ENCODE measurements around the gene MEGF11.
A peak's percentile ranks its signal among the peaks of the same experiment; 100 is the strongest.

The MEGF11 gene

DNA sequence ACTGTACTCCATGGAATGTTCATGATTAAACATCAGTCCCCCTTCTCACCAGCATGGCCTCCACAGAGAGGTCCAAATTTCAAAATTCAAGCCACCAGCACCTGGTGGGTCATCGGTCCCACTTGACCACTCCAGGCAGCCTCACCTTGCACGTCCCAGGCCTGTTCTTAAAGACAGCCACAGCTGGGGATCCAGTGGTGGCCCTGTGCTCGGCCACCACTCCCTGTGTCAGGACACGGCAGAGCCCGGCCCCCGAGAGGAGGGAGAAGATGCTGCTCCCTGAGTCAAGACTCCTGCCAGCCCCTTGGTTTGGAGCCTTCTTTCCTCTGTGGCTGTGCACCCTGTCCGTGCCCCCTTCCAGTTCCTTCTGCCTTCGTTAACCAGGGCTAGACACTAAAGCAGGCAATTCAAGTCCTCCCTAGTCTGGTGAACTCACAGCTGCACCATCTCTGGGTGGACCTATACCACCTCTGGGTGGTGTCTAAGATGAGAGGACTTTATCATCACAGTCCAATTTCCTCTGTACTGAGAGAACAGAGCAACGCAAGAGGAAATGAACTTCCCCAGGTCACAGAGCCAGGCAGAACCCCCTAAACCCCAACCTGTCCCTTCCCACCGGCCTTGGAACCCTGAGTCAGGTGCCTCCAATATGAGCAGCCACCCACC is 97.1 kb downstream of the MEGF11 start:
- Histone ChIP-seq H3K4me1 (ENCODE audit: insufficient read depth, low read length, severe bottlenecking) (peaks cover 92% of the 10 kb centered on the region), H3K79me2 (ENCODE audit: insufficient read depth, low read length) (peaks cover 23% of the 10 kb centered on the region), H2AFZ (ENCODE audit: low read length) (no peak overlapping the region), H3K27ac (ENCODE audit: low read depth, low read length, poor library complexity, severe bottlenecking) (peak overlapping the region; percentile 100), H3F3A (ENCODE audit: insufficient read depth, low read length) (peaks cover 3% of the 10 kb centered on the region; the same call in 1 of the 2 replicates), H3K36me3 (ENCODE audit: insufficient read depth, low read length) (peaks cover 18% of the 10 kb centered on the region), H3K9ac (ENCODE audit: low read length) (peak overlapping the region; percentile 85), H3K9me3 (ENCODE audit: low read length) (no peaks in the 10 kb centered on the region), H3K27me3 (ENCODE audit: insufficient read depth, low read length) (no peaks in the 10 kb centered on the region), H3K4me3 (ENCODE audit: low read depth, low read length, poor library complexity, severe bottlenecking) (peak overlapping the region; percentile 86), H3K4me2 (ENCODE audit: low read length) (peak overlapping the region; percentile 72), H4K20me1 (ENCODE audit: insufficient read depth, low read length) (no peaks in the 10 kb centered on the region), H3K9me2 (ENCODE audit: low read depth, low read length) (no peaks in the 10 kb centered on the region)
- no peak for TF ChIP-seq EZH2 (IDR thresholded peaks at IDR 0.05; ENCODE audit: borderline replicate concordance, low read length)
- TF ChIP-seq, protein P1, sequence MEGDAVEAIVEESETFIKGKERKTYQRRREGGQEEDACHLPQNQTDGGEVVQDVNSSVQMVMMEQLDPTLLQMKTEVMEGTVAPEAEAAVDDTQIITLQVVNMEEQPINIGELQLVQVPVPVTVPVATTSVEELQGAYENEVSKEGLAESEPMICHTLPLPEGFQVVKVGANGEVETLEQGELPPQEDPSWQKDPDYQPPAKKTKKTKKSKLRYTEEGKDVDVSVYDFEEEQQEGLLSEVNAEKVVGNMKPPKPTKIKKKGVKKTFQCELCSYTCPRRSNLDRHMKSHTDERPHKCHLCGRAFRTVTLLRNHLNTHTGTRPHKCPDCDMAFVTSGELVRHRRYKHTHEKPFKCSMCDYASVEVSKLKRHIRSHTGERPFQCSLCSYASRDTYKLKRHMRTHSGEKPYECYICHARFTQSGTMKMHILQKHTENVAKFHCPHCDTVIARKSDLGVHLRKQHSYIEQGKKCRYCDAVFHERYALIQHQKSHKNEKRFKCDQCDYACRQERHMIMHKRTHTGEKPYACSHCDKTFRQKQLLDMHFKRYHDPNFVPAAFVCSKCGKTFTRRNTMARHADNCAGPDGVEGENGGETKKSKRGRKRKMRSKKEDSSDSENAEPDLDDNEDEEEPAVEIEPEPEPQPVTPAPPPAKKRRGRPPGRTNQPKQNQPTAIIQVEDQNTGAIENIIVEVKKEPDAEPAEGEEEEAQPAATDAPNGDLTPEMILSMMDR (IDR thresholded peaks at IDR 0.05; ENCODE audit: low read length): no peak

DNA sequence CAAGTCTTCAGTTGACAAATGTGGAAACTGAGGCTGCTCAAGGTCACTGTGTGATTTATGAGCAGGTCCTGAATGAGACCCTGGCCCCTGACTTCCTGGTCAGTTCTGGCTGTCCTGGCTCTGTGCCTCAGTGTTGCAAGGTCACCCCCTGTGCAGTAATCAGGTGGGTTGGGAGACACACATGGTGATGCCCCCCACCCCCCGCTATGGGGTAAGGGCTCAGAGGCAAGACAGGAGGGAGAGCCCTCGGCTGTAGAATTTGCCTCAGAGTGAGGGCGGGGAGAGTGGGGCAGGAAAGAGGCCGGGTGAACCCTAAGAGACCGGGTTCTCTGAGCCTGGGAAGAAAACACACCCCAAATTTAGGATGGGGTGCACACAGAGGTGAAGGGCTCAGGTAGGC is 98.5 kb downstream of the MEGF11 start:
- Histone ChIP-seq H3K4me1 (ENCODE audit: insufficient read depth, low read length, severe bottlenecking) (peaks cover 93% of the 10 kb centered on the region), H3K36me3 (ENCODE audit: insufficient read depth, low read length) (peaks cover 32% of the 10 kb centered on the region), H3K27me3 (ENCODE audit: insufficient read depth, low read length) (no peaks in the 10 kb centered on the region), H4K20me1 (ENCODE audit: insufficient read depth, low read length) (no peaks in the 10 kb centered on the region), H3K79me2 (ENCODE audit: insufficient read depth, low read length) (peaks cover 37% of the 10 kb centered on the region), H3K27ac (ENCODE audit: low read depth, low read length, poor library complexity, severe bottlenecking) (peak overlapping the region; percentile 100), H3K4me2 (ENCODE audit: low read length) (peak overlapping the region; percentile 72), H3F3A (ENCODE audit: insufficient read depth, low read length) (peaks cover 3% of the 10 kb centered on the region; the same call in 1 of the 2 replicates), H2AFZ (ENCODE audit: low read length) (no peak overlapping the region), H3K9ac (ENCODE audit: low read length) (peak overlapping the region; percentile 85), H3K4me3 (ENCODE audit: low read depth, low read length, poor library complexity, severe bottlenecking) (peak overlapping the region; percentile 86), H3K9me2 (ENCODE audit: low read depth, low read length) (no peaks in the 10 kb centered on the region), H3K9me3 (ENCODE audit: low read length) (no peaks in the 10 kb centered on the region)
- TF ChIP-seq EZH2 (IDR thresholded peaks at IDR 0.05; ENCODE audit: borderline replicate concordance, low read length): no peak
- TF ChIP-seq, protein P1 (IDR thresholded peaks at IDR 0.05; ENCODE audit: low read length): no peak

DNA sequence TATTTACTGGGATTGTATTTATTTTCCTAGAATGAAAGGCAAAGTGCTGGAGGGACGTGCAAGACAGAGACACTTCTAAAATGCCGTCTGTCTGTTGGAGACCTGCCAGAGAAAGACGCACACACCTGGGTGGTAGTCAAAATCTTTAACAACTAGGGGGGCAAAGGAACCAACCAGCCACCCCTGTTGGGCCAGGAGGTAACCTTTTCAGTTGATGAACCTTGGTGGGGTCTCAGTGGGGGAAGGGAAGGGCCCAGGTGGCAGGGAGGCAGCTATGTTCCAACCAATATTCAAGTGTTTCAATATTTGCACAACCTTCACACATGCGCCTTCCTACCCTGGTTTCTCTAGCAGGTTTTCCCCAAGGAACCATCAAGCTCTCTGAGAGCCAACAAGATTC is 99.0 kb downstream of the MEGF11 start:
- Histone ChIP-seq H3K27me3 (ENCODE audit: insufficient read depth, low read length) (no peaks in the 10 kb centered on the region), H2AFZ (ENCODE audit: low read length) (no peak overlapping the region), H3K9me3 (ENCODE audit: low read length) (no peaks in the 10 kb centered on the region), H3K4me1 (ENCODE audit: insufficient read depth, low read length, severe bottlenecking) (peaks cover 93% of the 10 kb centered on the region), H3K4me2 (ENCODE audit: low read length) (peak overlapping the region; percentile 72), H3K4me3 (ENCODE audit: low read depth, low read length, poor library complexity, severe bottlenecking) (peak overlapping the region; percentile 86), H3K79me2 (ENCODE audit: insufficient read depth, low read length) (peaks cover 41% of the 10 kb centered on the region), H3K36me3 (ENCODE audit: insufficient read depth, low read length) (peaks cover 36% of the 10 kb centered on the region), H4K20me1 (ENCODE audit: insufficient read depth, low read length) (no peaks in the 10 kb centered on the region), H3K9ac (ENCODE audit: low read length) (peak overlapping the region; percentile 85), H3K9me2 (ENCODE audit: low read depth, low read length) (no peaks in the 10 kb centered on the region), H3F3A (ENCODE audit: insufficient read depth, low read length) (peaks cover 3% of the 10 kb centered on the region; the same call in 1 of the 2 replicates), H3K27ac (ENCODE audit: low read depth, low read length, poor library complexity, severe bottlenecking) (peak overlapping the region; percentile 100)
- TF ChIP-seq, protein P1 (IDR thresholded peaks at IDR 0.05; ENCODE audit: low read length): no peak
- no peak for TF ChIP-seq EZH2 (IDR thresholded peaks at IDR 0.05; ENCODE audit: borderline replicate concordance, low read length)
